AG09319 (cell line): Measurements from ENCODE around the gene ILDR2.

ENCODE experiments used
- DNase-seq: peaks from one replicate; pipeline ENCODE4 v3.0.0-alpha.2; 2010; ENCODE audit warnings: low read depth; ENCODE audit errors: extremely low read depth
- TF ChIP-seq, protein P1 (sequence below): IDR thresholded peaks from 2 replicates; pipeline ENCODE4 v1.5.1; 2011; ENCODE audit warnings: low read depth, mild to moderate bottlenecking, inconsistent platforms, low read length, moderate library complexity

Gene ILDR2

DNA sequence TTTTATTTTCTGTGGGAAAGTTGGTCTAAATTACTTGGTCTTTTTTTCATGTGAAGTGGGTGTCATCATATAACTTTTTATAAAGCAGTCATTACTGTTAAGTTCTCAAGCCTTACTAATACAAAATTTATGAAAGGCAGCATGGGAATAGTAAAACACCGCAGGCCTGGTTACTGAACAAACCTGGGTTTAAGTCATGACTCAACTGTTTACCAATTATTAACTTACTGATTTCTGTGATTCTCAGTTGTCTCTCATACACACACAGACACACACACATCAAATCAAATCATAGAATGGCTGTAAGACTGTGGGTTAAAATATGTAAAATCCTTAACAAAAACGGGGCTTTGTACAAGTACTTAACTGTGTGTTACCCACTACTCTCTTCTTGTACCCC lies 28.4 kb upstream of the ILDR2 start:
- DNase-seq = no peak
- TF ChIP-seq, protein P1, sequence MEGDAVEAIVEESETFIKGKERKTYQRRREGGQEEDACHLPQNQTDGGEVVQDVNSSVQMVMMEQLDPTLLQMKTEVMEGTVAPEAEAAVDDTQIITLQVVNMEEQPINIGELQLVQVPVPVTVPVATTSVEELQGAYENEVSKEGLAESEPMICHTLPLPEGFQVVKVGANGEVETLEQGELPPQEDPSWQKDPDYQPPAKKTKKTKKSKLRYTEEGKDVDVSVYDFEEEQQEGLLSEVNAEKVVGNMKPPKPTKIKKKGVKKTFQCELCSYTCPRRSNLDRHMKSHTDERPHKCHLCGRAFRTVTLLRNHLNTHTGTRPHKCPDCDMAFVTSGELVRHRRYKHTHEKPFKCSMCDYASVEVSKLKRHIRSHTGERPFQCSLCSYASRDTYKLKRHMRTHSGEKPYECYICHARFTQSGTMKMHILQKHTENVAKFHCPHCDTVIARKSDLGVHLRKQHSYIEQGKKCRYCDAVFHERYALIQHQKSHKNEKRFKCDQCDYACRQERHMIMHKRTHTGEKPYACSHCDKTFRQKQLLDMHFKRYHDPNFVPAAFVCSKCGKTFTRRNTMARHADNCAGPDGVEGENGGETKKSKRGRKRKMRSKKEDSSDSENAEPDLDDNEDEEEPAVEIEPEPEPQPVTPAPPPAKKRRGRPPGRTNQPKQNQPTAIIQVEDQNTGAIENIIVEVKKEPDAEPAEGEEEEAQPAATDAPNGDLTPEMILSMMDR = no peak

DNA sequence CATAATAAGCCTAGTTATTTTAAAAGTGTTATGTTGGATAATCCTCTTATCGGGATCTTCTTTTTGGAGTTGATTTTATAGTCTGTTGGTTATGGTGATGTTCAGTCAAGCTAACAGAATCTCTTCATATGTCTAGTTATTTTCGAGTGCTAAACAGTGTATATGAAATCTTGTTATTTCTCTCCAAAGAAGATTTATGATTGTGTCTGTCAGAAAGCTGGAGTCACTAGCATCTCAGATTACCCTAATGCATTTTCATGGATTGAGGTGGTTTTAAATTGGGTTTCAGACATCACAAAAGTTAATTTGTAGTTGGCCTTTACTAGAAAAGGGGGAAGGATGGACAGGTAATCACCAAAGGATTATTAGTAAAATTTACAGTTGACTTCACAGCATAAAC lies 27.0 kb upstream of the ILDR2 start:
- TF ChIP-seq, protein P1 = no peak
- no peak for DNase-seq

DNA sequence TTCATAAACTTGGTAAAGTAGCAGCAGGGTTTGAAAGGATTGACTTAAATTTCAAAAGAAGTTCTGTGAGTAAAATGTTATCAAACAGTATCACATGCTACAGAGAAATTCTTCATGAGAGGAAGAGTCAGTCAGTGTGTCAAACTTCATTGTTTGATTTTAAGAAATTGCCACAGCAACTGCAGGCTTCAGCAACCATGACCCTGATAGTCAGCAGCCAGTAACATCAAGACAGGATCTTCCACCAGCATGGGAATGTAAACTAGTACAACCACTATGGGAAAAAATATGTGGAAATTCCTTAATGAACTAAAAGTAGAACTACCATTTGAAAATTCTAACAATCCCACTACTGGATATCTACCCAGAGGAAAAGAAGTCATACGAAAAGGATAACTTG lies 25.2 kb upstream of the ILDR2 start:
- no peak for DNase-seq
- TF ChIP-seq, protein P1 = no peak

DNA sequence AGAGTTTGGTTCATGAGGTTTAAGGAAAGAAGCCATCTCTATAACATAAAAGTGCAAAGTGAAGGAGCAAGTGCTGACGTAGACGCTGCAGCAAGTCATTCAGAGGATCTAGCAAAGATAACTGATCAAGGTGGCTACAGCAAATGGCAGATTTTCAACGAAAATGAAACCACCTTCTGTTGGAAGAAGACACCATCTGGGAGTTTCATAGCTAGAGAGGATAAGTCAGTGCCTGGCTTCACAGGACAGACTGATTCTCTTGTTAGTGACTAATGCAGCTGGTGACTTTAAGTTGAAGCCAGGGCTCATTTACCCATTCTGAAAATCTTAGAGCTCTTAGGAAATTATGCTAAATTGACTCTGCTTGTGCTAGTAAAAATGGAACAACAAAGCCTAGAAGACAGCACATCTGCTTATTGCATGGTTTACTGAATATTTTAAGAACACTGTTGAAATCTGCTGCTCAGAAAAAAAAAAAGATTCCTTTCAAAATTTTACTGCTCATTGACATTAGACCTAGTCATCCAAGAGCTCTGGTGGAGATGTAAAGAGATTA lies 24.2 kb upstream of the ILDR2 start:
- DNase-seq = no peak
- TF ChIP-seq, protein P1 = no peak

DNA sequence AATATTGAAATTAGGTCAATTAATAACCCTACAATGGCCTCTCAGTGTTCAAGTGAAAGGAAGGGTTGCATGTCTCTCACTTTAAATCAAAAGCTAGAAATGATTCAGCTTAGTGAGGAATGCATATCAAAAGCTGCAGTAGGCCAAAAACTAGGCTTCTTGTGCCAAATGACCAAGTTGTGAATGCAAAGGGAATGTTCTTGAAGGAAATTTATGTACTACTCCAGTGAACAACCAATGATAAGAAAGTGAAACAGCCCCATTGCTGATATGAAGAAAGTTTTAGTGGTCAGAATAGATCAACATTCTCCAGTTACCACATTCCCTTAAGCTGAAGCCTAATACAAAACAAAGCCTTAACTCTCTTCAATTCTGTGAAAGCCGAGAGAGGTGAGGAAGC lies 23.7 kb upstream of the ILDR2 start:
- no peak for DNase-seq
- TF ChIP-seq, protein P1 = no peak

DNA sequence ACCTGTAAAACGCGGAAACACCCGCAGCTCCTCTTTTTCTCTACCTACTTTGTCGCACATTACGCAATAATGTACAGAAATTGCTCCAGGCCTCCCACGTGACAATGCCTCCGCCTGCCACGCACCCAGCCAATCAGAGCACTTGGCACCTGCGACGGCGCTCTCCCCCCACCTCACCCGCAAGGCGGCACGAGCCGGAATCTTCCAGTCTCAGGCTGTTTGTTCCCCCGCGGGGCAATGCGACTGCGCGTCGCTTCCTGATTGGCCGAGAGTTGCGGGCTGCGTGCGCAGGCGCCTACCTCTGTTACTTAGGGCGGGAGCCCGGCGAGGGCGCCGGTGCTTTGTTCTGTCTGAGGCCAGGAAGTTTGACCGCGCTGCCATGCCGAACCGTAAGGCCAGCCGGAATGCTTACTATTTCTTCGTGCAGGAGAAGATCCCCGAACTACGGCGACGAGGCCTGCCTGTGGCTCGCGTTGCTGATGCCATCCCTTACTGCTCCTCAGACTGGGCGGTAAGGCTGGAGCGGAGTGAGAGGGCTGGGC lies 13.7 kb upstream of the ILDR2 start, which contains the start of gene MAEL:
Gene MAEL, plus strand, starts transcription at position 307 of the 542 bp plus-strand sequence. Its CDS starts 73 bp downstream, at position 380.
- no peak for DNase-seq
- TF ChIP-seq, protein P1 = no peak

DNA sequence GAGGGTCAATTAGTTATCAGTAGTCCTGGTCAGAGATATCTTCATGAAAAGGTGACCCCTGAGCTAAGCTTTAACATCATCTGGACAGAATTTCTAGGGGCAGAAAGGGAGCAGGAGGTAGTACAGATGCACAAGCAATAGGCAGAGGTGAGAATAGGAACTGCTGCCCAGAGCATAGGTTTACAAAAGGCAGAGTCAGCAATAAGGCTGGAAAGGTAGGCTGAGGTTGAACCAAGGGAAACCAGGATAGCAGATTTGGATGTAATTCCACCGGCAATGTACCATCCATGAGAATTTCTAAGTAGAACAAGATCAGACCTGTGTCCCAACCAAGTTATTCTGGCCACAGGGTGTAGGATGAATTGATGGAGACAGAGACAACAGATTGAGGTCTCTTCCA lies 6.2 kb upstream of the ILDR2 start:
- DNase-seq = no peak
- TF ChIP-seq, protein P1 = no peak
